DOHH2 (cell line): ENCODE measurements around the gene HMGCL.

ENCODE experiments used
- CTCF ChIP-seq: fragments of 200-600 bp; sonication (generic); IDR thresholded peaks from one replicate; pipeline ENCODE4 v1.5.1; 2014; ENCODE audit warnings: antibody characterized with exemption, mild to moderate bottlenecking, low read depth, low read length; ENCODE audit not compliant: poor library complexity, severe bottlenecking
- EZH2phosphoT487 ChIP-seq: fragments of 200-600 bp; sonication (generic); IDR thresholded peaks from 2 replicates; pipeline ENCODE4 v1.6.1; 2017; ENCODE audit warnings: borderline replicate concordance, mild to moderate bottlenecking, antibody characterized with exemption, low read length, moderate library complexity, mixed read lengths

- TF ChIP-seq CTCF (no peak), EZH2phosphoT487 (no peak)
Observed at GRCh38 chr1:23836037-23836436, 10.8 kb upstream of the HMGCL start.
